Fibroblast of the aortic adventitia (primary cell): ENCODE results near the gene SAMM50. TPM values are rescaled to one million over a fixed set of nuclear protein-coding genes. Genes with fewer than 3 reads are reported as not detected.

Source experiments
- DNase-seq: peaks from one replicate; pipeline ENCODE4 v3.0.0-alpha.2; 2010; ENCODE audit warnings: low read depth
- H3K4me3 ChIP-seq: 2 replicates; pipeline ENCODE4 v1.5.1; 2011; ENCODE audit warnings: low read depth, mild to moderate bottlenecking, control low read depth, low read length, moderate library complexity
- CTCF ChIP-seq: IDR thresholded peaks from 2 replicates; pipeline ENCODE4 v1.5.1; 2011; ENCODE audit warnings: mild to moderate bottlenecking, low read length, control low read depth, inconsistent platforms; ENCODE audit not compliant: insufficient read depth
- total RNA-seq: library from RNA; depleted of rRNA; stranded (reverse); fragments of >200 nt; gene quantifications from 2 replicates; pipeline ENCODE4 v1.2.3, GENCODE V29; 2012; ENCODE audit warnings: low replicate concordance

Gene SAMM50
- total RNA-seq, 1 donor = 54.3 TPM

GRCh38 chr22:43988116-43988820 lies 33.0 kb downstream of the SAMM50 start:
- TF ChIP-seq CTCF = no peak
- no peak for DNase-seq
- no peak overlapping the region for H3K4me3 ChIP-seq

- no peak for DNase-seq
- H3K4me3 ChIP-seq = no peak overlapping the region
- no peak for TF ChIP-seq CTCF
Measured at GRCh38 chr22:43988960-43989359, 33.7 kb downstream of the SAMM50 start.

GRCh38 chr22:43990044-43990443 lies 34.8 kb downstream of the SAMM50 start:
- no peak for DNase-seq

GRCh38 chr22:43991316-43992020 lies 36.2 kb downstream of the SAMM50 start:
- H3K4me3 ChIP-seq = no peak overlapping the region
- TF ChIP-seq CTCF = no peak
- no peak for DNase-seq

More at GRCh38 chr22:43990044-43990443, 34.8 kb downstream of the SAMM50 start:
- H3K4me3 ChIP-seq = no peak overlapping the region
- no peak for TF ChIP-seq CTCF

GRCh38 chr22:43992331-43992821 lies 37.1 kb downstream of the SAMM50 start:
- no peak overlapping the region for H3K4me3 ChIP-seq
- TF ChIP-seq CTCF = no peak
- DNase-seq = peak; percentile 42

GRCh38 chr22:43993072-43993760 lies 38.0 kb downstream of the SAMM50 start:
- H3K4me3 ChIP-seq = no peak overlapping the region
- peak; percentile 73 for DNase-seq
- TF ChIP-seq CTCF = peak; percentile 97
